Right kidney (tissue), 1 donor: ENCODE results near the gene CMIP.

Experiments used
- DNase-seq: peaks from one replicate; pipeline ENCODE4 v3.0.0-alpha.2; 2016

The CMIP gene

DNA sequence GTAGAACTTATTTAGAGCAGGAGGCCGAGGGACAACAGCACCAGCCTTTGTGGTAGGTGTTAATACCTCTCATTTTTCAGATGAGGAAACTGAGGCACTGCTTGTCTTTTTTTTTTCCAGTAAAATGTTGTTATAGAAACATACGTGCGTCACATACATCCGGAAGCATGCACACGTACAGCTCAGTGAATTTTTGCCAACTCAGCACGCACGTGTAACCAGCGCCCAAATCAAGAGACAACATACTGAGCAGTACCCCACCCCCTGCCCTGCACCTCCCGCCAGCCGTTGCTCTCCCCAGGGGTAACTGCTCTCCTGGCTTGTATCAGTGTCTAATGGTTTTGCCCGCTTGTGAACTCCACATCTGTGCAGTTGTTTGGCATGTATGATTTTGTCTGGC lies 92.0 kb downstream of the CMIP start:
- no peak for DNase-seq

GRCh38 chr16:81537721-81538561 lies 93.3 kb downstream of the CMIP start:
- DNase-seq: no peak

GRCh38 chr16:81539009-81539758 lies 94.6 kb downstream of the CMIP start:
- DNase-seq: no peak

- no peak for DNase-seq
These were observed 95.3 kb downstream of the CMIP start for GRCh38 chr16:81539759-81540472.

DNA sequence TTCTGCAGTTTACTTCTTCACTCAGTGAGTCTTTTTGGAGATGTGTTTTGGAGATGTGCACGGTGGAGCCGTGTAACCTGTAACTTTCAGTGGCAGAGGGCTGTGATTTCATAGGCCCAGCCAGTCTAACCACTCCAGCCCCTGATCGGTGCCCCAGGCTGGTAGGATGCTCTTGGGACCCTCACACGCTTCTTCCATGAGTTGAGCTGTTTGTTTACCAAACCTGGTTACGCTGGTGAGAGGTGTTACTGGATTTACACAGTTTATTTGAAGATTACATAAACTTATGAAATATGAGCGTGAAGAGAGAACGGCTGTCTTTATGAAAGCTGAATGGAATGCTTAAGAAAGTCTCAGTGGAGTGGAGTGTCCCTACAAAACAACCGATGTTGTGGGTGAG lies 96.7 kb downstream of the CMIP start:
- DNase-seq: no peak

DNA sequence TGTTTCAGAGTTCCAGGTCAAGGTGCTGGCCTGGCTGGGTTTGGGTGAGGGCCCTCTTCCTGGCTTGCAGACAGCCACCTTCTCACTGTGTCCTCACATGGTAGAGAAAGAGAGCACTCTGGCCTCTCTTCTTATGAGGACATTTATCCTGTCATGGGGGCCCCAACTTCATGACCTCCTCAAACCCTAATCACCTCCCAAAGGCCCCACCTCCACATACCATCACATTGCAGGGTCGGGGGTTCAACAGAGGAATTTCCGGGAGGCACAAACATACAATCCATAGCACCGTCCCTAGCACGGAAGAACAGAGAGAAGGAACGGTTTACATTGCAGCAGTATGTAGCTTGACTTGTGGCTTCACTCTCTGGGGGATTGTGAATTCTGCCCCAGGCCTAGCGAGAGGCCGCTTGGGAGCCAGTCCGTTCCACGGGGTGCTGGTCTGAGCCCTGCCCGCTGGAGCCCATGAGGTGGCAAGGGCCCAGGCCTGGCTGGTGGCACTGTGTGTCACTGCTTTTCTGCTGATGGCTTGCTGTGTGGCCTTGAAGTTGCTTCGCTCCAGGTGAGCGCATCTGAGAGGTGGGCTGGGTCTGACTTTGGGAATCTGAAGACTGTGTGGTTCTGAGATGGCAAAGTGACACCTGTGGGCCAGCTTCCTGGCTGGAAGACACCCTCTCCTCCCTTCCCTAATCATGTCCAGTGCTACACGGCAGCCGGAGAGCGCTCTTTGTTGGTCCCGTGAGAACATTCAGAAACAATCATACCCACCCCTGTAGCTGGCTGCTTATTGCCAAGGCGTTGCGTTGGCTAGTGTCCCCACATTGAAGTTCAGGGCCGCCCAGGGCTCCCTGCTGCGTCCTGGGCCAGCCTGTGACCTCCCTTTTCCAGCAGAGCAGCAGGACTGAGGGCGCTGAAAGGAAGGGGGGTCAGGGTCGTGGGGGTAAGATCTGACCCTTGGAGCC lies 98.3 kb downstream of the CMIP start:
- no peak for DNase-seq

DNA sequence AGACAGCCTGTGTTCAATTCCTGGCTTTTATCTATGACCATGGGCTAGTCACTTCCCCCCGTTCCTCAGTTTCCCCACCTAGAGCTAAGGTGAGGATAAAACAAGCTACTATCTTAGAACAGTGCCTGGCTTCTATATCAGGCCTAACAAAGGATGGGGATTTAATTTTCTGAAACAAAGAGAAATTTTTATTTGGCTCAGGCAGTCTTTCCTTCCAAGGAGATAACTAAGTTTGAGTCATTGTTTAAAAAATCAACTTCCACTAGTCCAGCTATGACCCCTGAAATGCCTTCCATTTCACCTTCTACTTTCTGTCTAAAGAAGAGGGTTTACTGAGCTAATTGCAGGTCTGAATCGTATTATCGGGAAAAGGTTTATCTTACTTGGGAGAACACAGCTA lies 99.0 kb downstream of the CMIP start:
- no peak for DNase-seq

- no peak for DNase-seq
These were observed 99.7 kb downstream of the CMIP start for GRCh38 chr16:81544261-81544660.

- no peak for DNase-seq
These were observed 100.2 kb downstream of the CMIP start for GRCh38 chr16:81544700-81545271.

- no peak for DNase-seq
These were observed 101.1 kb downstream of the CMIP start for GRCh38 chr16:81545470-81546250.

DNA sequence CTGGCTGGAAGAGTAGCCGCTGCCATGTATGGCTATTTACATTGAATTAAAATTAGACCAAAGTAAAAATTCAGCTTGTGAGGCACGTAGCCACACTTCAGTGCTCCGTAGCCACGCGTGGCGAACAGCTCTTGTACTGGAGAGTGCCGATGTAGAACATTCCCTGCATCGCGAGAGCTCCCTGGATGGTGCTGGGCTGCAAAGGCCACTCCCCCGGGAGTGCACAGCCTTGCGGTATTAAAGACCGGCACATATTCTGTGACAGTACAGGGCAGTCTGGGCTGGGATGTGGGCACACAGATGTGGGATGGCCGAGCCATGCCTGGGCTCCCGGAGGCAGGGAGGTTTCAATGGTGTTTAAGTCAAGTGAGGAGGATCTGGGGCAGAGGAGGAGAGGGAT lies 102.2 kb downstream of the CMIP start:
- DNase-seq: peak; percentile 36

- DNase-seq: no peak
These were observed 102.8 kb downstream of the CMIP start for GRCh38 chr16:81547194-81547938.

DNA sequence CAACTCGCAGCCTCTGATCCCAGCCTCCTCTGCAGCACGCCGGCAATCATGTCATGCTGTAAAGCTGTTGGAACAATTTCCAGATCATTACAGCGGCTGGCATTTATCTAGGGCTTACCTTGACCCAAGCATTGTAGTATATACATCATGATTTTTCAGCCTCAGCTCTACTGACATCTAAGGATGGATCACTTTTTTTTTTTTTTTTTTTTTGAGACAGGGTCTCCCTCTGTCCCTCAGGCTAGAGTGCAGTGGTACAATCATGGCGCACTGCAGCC lies 103.3 kb downstream of the CMIP start:
- DNase-seq: no peak

GRCh38 chr16:81548551-81548875 lies 103.9 kb downstream of the CMIP start:
- no peak for DNase-seq

DNA sequence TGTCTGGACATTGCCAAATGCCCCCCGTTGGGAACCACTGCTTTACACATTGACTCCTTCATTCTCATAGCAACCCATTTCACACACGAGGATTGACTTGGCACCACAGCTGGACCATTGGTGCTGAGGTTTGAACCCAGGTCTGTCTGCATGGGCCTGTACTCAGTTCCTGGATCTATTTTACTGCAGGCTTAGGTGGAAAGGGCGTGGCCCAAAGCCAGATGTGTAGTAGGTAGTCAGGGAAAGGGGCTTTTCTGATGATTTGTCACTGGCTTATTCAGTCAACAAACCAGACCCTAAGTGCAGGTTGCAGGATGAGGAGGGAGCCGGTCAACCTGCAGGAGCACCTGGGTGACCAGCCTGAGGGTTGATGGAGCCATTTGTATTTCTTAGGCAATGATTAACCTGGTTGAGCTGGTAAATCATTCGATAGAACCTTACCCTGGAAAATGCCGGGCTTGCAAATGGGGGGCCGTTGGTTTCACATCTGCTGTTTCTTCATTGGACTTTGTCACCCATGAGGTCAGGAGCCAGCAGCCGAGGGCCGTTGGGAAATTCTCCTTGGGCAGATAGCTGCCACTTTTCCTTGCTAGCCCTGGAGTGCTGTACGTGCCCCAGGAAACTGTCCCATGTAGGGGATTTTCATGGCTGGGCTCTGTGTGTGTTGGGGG lies 104.4 kb downstream of the CMIP start:
- DNase-seq: no peak

DNA sequence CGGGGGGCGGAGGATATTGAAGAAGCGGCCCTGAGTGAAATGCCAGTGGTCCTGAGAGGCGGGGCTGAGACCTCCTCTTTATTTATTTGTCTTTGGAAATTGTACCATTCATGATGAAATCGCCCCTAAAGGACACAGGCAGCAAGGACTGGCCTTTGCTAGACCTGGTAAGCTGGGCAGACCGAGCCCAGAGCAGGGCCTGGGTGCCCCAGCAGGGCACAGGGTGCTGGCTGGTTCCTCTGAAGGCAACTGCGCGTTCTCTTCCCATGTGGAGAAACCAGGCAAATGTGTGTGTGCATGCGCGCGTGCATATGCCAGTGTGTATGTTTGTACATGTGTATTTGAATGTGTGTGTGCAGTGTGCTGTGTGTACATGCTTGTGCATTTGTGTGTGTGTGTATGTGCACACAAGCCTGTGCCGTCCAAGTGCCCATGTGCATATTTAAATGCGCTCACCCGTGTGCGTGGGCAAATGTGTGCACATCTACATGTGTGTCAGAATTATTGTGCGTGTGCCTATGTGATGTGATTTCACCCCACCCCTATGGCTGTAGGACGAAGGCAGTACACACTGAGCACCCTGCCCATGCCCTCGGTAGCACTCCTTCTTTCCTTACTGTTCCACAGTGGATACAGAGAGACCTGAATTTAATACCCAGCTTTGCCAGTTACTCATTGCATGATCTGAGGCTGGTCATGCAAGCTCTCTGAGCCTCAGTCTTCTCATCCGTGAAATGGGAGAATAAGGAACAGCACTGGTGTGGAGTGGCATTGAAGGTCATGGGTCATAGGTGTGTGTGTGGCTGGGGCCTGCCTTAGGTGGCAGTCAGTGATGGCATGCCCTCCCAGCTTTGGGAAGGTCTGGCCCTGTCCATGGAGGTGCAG lies 105.2 kb downstream of the CMIP start:
- DNase-seq: no peak

DNA sequence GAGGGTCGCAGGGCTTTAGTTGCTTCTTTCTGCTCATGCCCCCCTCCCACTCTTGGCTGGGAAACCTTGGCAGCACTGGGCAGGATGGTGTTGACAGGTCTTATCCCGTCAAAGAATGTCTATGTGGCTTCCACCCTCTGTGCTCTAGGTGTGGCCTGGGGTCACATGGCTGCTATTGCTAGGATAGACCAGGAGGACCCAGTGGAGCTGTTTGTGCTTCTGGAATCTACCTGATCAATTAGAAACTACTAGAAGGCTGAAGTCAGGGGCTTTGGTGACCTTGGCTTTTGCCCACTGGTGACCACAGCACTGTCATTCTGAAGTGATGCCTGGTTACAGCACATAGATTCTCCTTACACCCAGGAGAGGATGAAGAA lies 105.8 kb downstream of the CMIP start:
- DNase-seq: no peak

- DNase-seq: no peak
These were observed 106.7 kb downstream of the CMIP start for GRCh38 chr16:81551151-81551808.
